SH-SY5Y (cell line): ENCODE measurements around the gene MX2.

Experiments used
- GATA2 ChIP-seq: IDR thresholded peaks from 2 replicates; pipeline ENCODE4 v1.6.1; 2011; ENCODE audit warnings: mild to moderate bottlenecking, low read depth, low read length
- GATA3 ChIP-seq: IDR thresholded peaks from 2 replicates; pipeline ENCODE4 v1.6.1; 2011; ENCODE audit warnings: low read depth, mild to moderate bottlenecking, low read length, moderate library complexity

Gene MX2

DNA sequence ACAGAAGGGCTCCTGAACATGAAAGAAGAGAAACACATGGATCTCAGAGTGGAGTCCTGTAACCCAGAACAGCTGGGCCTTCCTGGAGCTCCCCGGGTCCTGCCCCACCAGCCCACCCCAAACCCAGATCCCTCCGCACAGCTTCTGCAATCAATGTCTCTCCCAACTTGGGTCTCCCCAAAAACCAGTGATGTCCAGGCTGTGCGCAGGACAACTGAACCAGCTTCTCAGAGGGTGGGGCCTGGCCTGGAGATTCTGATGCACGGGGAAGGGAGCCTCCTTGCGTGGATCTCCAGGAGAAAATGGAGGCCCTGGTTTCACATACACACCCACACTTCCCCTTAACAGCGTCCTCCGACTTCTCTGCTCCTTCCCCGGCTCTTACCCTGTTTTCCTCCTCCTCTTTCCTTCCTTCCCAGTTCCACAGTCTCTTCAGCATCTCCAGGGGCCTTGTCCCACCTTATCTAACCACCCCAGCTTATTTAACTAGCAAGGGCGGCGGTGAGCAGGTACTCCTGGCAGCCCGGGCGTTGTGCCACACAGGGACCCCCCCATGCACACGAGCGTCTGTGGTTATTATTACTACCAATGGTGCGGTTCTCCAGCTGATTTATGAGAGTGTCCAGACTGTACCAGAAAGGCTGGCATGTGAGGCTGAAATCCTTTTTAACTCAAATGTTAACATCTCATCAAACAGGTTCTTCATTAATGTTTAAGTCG is 11.2 kb upstream of the MX2 start:
- no peak for TF ChIP-seq GATA3
- no peak for TF ChIP-seq GATA2

- TF ChIP-seq GATA3 (no peak), GATA2 (no peak)
Observed at GRCh38 chr21:41357546-41357945, 4.3 kb upstream of the MX2 start.

DNA sequence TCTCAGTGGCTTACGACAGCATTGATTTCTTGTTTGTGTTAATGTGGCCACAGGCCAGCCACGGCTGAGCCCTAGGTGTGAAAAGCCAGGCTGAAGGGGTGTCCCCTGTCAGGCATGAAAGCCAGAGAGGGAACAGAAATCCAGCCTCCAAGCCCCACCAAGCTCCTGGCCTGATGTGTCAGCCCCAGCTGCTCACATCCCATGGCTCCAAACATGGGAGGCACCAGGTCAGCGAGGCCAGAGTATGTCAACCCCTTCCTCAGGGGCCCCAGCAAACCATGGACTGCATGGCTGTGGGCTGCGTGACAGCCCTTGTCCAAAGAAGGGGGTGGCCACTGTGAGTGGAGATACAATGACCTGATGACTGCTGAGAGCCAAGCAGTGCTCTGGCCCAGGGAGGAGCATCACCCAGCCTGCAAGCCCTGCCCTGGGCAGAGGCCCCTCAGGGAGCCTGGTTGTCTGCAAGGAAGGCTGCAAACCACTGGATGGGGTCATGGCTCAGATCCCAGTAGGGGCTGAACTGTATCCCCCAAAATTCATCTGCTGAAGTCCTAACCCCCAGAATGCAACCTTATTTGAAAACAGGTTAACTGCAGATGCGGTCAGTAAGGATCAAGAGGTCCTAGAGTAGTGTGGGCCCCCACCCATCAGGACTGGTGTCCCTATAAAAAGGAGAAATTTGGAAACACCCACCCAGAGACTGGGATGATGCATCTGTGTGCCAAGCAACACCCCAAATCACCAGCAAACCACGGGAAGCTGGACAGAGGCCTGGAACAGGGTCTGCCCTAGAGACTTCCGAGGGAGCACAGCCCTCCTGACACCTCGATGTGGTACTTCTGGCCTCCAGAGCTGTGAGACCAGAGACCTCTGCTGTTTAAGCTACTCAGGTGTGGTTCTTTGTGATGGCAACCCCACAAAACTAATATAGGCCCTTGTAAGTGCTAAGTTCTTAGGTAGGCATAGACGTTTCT is 3.3 kb upstream of the MX2 start:
- TF ChIP-seq GATA3 (no peak), GATA2 (no peak)

DNA sequence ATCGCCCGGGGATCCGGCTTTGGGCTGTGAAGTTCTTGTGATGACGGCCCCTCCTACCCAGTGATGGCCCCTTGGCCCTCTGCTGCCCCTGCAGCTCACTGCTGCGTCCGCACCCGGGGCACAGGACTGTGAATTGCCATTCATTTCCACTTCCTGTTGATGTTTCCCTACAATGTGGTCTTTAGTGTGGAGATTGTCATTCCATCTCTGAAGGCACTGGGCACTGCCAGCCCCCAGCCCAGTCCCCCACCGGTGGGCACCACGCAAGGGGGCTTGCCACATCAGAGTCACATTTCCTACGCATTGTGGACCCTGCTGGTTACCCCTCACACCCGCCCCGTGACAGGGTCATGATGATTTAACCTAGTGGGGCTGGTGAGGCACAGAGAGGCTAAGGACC is 2.5 kb upstream of the MX2 start:
- TF ChIP-seq GATA3: no peak
- TF ChIP-seq GATA2: no peak

GRCh38 chr21:41360072-41360821 is 1.6 kb upstream of the MX2 start:
- TF ChIP-seq GATA2: no peak
- no peak for TF ChIP-seq GATA3

DNA sequence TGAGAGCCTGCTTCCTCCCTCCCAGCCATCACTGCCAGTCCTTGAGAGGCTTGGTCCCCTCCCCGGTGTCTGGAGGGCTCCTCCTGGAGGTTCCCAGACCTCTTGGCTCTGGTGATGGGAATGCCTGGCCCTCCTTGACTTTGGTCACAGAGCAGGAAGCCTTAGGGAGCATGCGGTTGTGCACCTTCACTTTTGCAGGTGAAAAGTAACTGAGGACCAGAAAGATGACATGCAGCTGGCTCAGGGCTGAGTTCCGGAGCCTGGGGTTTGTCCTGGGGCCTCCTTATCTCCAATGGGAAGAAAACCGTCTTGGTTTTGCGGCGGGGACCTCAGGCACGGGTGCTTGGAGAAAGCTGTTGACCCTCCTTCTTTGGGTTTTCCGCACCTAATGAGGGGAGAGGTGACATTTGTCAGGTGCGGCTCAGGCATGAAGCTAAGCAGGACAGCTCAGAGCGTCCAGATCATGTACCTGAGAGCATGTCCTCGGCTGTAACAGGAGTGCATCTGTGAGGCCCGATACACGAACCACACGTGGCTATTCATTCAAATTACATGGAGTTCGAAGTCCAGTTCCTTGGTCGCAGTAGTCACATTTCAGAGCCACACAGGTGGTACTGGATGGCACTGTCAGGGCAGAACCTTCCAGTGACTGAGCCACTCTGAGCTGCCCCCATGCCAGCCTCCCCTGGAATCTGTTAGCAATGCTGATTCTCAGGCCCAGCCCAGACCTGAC is 608 bp upstream of the MX2 start:
- TF ChIP-seq GATA3 (no peak), GATA2 (no peak)

DNA sequence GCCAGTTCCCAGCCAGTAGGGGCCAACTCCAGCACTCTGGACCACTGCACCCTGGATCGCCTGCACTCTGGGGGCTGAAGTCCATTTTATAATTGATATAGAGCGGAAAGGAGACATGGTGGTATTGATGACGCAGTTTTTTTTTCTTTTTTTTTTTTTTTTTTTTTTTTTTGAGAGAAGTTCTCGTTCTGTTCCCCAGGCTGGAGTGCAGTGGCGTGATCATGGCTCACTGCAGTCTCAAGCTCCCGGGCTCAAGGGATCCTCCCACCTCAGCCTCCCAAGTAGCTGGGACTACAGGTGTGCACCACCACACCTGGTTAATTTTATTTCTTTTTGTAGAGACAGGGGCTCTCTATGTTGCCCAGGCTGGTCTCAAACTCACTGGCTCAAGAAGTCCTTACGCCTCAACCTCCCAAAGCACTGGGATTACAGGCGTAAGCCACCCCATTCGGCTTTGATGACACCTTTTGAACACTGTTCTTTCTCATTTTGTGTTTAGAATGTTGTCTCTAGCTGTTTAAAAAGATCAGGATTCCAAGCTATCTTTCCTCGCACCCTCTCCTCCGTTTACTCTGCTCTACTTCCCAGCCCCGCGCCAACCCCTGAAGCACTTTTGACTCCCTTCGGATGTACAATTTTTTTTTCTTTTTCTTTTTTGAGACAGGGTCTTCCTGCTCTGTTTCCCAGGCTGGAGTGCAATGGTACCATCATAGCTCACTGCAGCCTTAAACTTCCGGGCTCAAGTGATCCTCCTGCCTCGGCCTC is 960 bp downstream of the MX2 start:
- TF ChIP-seq GATA3 (no peak), GATA2 (no peak)

DNA sequence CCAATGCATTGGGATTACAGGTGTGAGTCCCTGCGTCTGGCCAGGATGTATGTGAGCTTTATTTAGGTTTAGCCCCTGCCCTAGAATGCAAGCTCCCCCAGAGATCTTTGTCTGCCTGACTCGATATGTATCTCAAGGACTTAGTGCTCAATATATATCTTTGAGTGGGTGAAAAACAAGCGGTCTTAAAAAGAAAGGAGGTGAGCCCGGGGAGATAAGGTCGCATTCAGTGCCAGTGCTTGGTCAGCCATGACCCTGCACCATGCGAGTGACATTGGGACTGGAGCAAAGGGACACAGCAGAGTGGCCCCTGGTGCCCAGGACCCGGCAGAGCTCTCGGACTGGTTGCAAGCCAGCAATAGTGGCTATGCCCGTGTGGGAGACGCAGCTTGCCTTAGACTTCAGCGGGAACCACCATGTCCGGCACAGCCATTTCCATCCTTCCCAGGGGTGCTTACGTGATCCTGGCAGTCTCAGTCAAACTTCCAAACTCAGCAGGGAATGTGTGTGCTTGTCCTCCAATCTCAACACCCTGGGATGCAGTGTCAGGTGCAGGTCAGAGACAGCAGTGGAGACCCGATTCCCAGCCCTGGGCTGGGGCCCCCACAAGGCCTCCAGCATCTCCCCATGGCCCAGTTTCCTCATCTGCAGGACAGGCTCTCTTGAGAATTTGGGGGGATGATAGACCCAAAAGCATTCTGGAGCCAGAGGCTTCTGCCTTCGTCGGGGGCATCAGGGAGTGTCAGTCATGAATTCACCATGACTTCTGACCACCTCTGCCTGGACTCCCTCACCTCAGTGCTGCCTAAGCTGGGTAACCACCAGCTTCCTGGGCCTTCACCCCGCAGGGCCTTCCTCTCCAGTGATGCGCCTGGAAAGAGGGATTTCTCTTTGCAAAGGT is 1.8 kb downstream of the MX2 start:
- TF ChIP-seq GATA2: no peak
- TF ChIP-seq GATA3: no peak

DNA sequence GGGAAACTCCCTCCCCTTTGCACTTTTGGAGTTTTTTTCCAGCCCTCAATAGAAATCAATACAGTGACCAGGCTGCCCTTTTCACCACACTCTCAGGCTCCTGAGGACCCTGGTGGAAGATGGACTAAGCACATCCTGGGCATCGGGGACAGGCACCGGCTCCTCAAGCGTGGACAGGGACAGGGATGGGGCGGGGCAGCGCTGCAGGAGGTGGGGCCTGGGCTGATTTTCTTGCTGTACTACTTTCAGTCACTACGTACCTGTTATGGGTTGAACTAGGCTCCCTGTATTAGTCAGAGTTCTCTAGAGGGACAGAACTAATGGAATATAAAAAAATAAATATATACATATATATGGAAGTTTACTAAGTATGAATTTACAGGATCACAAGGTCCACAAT is 2.5 kb downstream of the MX2 start:
- TF ChIP-seq GATA2 (no peak), GATA3 (no peak)

DNA sequence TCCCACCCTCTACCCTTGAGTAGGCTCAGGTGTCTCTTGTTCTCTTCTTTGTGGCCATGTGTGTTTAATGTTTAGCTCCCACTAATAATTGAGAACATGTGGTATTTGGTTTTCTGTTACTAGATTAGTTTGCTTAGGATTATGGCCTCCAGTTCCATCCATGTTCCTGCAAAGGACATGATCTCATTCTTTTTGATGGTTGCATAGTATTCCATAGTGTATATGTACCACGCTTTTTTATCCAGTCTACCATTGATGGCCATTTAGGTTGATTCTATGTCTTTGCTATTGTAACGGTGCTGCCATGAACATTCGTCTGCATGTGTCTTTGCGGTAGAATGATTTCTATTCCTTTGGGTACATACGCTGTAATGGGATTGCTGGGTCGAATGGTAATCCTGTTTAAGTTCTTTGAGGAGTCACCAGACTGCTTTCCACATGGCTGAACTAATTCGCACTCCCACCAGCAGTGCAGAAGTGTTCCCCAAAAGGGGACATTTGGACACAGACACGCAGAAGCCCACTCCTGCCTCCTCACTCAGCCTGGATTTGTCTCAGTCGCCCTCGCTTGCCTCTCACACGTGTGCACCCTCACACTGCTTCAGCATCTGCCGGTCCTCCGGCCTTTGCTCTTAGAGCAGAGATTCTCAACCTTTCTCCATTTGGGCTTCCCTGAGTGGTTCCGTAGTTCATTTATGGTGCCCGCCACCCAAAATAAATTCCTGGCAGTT is 3.7 kb downstream of the MX2 start:
- no peak for TF ChIP-seq GATA2
- no peak for TF ChIP-seq GATA3

- TF ChIP-seq GATA2: no peak
- TF ChIP-seq GATA3: no peak
Observed at GRCh38 chr21:41366522-41367151, 4.8 kb downstream of the MX2 start.
